ENCODE data around the gene DNAI2.

DNAI2 gene

GRCh38 chr17:74345433-74346241 is 71.6 kb downstream of the DNAI2 start:
- peaks cover 55% of the 10 kb centered on the region for H3K27me3 Mint-ChIP-seq
- no peaks in the 10 kb centered on the region for H3K36me3 Mint-ChIP-seq
- no peak for ATAC-seq
- H3K4me1 Mint-ChIP-seq, result no peaks in the 10 kb centered on the region
- H3K27ac Mint-ChIP-seq, result no peak overlapping the region
- H3K4me3 Mint-ChIP-seq, result no peak overlapping the region
- H3K9me3 Mint-ChIP-seq, result no peaks in the 10 kb centered on the region

- Mint-ChIP-seq H3K9me3 (no peaks in the 10 kb centered on the region), H3K27me3 (peaks cover 66% of the 10 kb centered on the region), H3K36me3 (no peaks in the 10 kb centered on the region), H3K4me3 (no peak overlapping the region), H3K27ac (no peak overlapping the region), H3K4me1 (no peaks in the 10 kb centered on the region)
- ATAC-seq, result no peak
Measured at GRCh38 chr17:74347646-74348045, 73.6 kb downstream of the DNAI2 start.

GRCh38 chr17:74349120-74349519 is 75.1 kb downstream of the DNAI2 start:
- Mint-ChIP-seq H3K9me3 (no peaks in the 10 kb centered on the region), H3K27ac (no peak overlapping the region), H3K4me3 (no peak overlapping the region), H3K4me1 (no peaks in the 10 kb centered on the region), H3K27me3 (peaks cover 68% of the 10 kb centered on the region), H3K36me3 (no peaks in the 10 kb centered on the region)
- ATAC-seq, result no peak

- Mint-ChIP-seq H3K9me3 (no peaks in the 10 kb centered on the region), H3K36me3 (no peaks in the 10 kb centered on the region), H3K27me3 (peaks cover 70% of the 10 kb centered on the region), H3K4me1 (no peaks in the 10 kb centered on the region), H3K4me3 (no peak overlapping the region), H3K27ac (no peak overlapping the region)
- no peak for ATAC-seq
Measured at GRCh38 chr17:74350486-74350885, 76.5 kb downstream of the DNAI2 start.

GRCh38 chr17:74351552-74352210 is 77.6 kb downstream of the DNAI2 start:
- Mint-ChIP-seq H3K4me3 (no peak overlapping the region), H3K27me3 (peaks cover 72% of the 10 kb centered on the region)
- ATAC-seq, result no peak

GRCh38 chr17:74353446-74354060 is 79.5 kb downstream of the DNAI2 start:
- Mint-ChIP-seq H3K27me3 (peaks cover 74% of the 10 kb centered on the region), H3K27ac (no peak overlapping the region), H3K4me1 (no peaks in the 10 kb centered on the region), H3K9me3 (no peaks in the 10 kb centered on the region), H3K36me3 (no peaks in the 10 kb centered on the region), H3K4me3 (no peak overlapping the region)
- ATAC-seq, result no peak

More at GRCh38 chr17:74351552-74352210, 77.6 kb downstream of the DNAI2 start:
- no peaks in the 10 kb centered on the region for H3K9me3 Mint-ChIP-seq
- H3K36me3 Mint-ChIP-seq, result no peaks in the 10 kb centered on the region
- no peak overlapping the region for H3K27ac Mint-ChIP-seq
- H3K4me1 Mint-ChIP-seq, result no peaks in the 10 kb centered on the region

- peaks cover 80% of the 10 kb centered on the region for H3K27me3 Mint-ChIP-seq
- ATAC-seq, result peak; percentile 53
Measured at GRCh38 chr17:74354123-74354522, 80.1 kb downstream of the DNAI2 start.

GRCh38 chr17:74354561-74354960 is 80.5 kb downstream of the DNAI2 start:
- no peak for ATAC-seq
- Mint-ChIP-seq H3K9me3 (no peaks in the 10 kb centered on the region), H3K36me3 (no peaks in the 10 kb centered on the region), H3K27ac (no peak overlapping the region), H3K27me3 (peaks cover 81% of the 10 kb centered on the region), H3K4me1 (no peaks in the 10 kb centered on the region), H3K4me3 (no peak overlapping the region)

More at GRCh38 chr17:74354123-74354522, 80.1 kb downstream of the DNAI2 start:
- no peak overlapping the region for H3K27ac Mint-ChIP-seq
- no peaks in the 10 kb centered on the region for H3K9me3 Mint-ChIP-seq
- no peaks in the 10 kb centered on the region for H3K36me3 Mint-ChIP-seq
- H3K4me3 Mint-ChIP-seq, result no peak overlapping the region
- no peaks in the 10 kb centered on the region for H3K4me1 Mint-ChIP-seq

GRCh38 chr17:74355065-74355464 is 81.0 kb downstream of the DNAI2 start:
- no peaks in the 10 kb centered on the region for H3K9me3 Mint-ChIP-seq
- peaks cover 82% of the 10 kb centered on the region for H3K27me3 Mint-ChIP-seq
- H3K36me3 Mint-ChIP-seq, result no peaks in the 10 kb centered on the region
- H3K4me3 Mint-ChIP-seq, result no peak overlapping the region
- no peaks in the 10 kb centered on the region for H3K4me1 Mint-ChIP-seq
- ATAC-seq, result no peak
- no peak overlapping the region for H3K27ac Mint-ChIP-seq

- H3K4me3 Mint-ChIP-seq, result no peak overlapping the region
- no peak for ATAC-seq
- no peak overlapping the region for H3K27ac Mint-ChIP-seq
- no peaks in the 10 kb centered on the region for H3K36me3 Mint-ChIP-seq
- no peaks in the 10 kb centered on the region for H3K4me1 Mint-ChIP-seq
- H3K27me3 Mint-ChIP-seq, result peaks cover 90% of the 10 kb centered on the region
- H3K9me3 Mint-ChIP-seq, result no peaks in the 10 kb centered on the region
Measured at GRCh38 chr17:74356646-74357465, 82.8 kb downstream of the DNAI2 start.

GRCh38 chr17:74357466-74357809 is 83.4 kb downstream of the DNAI2 start:
- Mint-ChIP-seq H3K4me3 (no peak overlapping the region), H3K36me3 (no peaks in the 10 kb centered on the region), H3K9me3 (no peaks in the 10 kb centered on the region), H3K27ac (no peak overlapping the region), H3K27me3 (peaks cover 90% of the 10 kb centered on the region), H3K4me1 (no peaks in the 10 kb centered on the region)
- no peak for ATAC-seq

- Mint-ChIP-seq H3K9me3 (no peaks in the 10 kb centered on the region), H3K27me3 (peaks cover 79% of the 10 kb centered on the region), H3K4me3 (no peak overlapping the region), H3K36me3 (no peaks in the 10 kb centered on the region), H3K27ac (no peak overlapping the region), H3K4me1 (no peaks in the 10 kb centered on the region)
- no peak for ATAC-seq
Measured at GRCh38 chr17:74358697-74359096, 84.7 kb downstream of the DNAI2 start.

- Mint-ChIP-seq H3K27me3 (peaks cover 67% of the 10 kb centered on the region), H3K4me1 (no peaks in the 10 kb centered on the region), H3K36me3 (no peaks in the 10 kb centered on the region), H3K4me3 (no peak overlapping the region), H3K9me3 (no peaks in the 10 kb centered on the region), H3K27ac (no peak overlapping the region)
- ATAC-seq, result no peak
Measured at GRCh38 chr17:74359916-74360315, 85.9 kb downstream of the DNAI2 start.

GRCh38 chr17:74360899-74361229 is 86.8 kb downstream of the DNAI2 start:
- Mint-ChIP-seq H3K36me3 (no peaks in the 10 kb centered on the region), H3K27me3 (peaks cover 64% of the 10 kb centered on the region), H3K9me3 (no peaks in the 10 kb centered on the region), H3K4me1 (no peaks in the 10 kb centered on the region), H3K27ac (no peak overlapping the region), H3K4me3 (no peak overlapping the region)
- ATAC-seq, result no peak

All from stimulated activated memory B cell treated with anti-CD40 and anti-IgM and Interleukin-4, amounts not matched to agents 10 μg/mL and 1 μg/mL and 100 μg/mL, for 72 hours (primary cell).